Bronchial epithelial cell (primary cell): ENCODE results near the gene MAP3K5. TPM values are rescaled to one million over a fixed set of nuclear protein-coding genes. Genes with fewer than 3 reads are reported as not detected.
"Not testable (repeated sequence)": the region's sequence is repeated elsewhere in the genome, so short reads cannot be mapped to it uniquely, and the experiment has no call there.

Experiments used
- DNase-seq: peaks from one replicate; pipeline ENCODE4 v3.0.0-alpha.2; 2010; ENCODE audit warnings: low read depth
- FAIRE-seq: peaks from 2 replicates; lab custom pipeline; 2011; peaks lifted over from hg19 to GRCh38; lab: Jason Lieb, UNC
- H3K27me3 ChIP-seq: 2 replicates; pipeline ENCODE4 v1.5.1; 2011; ENCODE audit warnings: low read length; ENCODE audit not compliant: control insufficient read depth, insufficient read depth
- H3K36me3 ChIP-seq: 2 replicates; pipeline ENCODE4 v1.5.1; 2011; ENCODE audit warnings: low read length; ENCODE audit not compliant: control insufficient read depth, insufficient read depth
- H3K4me3 ChIP-seq: 2 replicates; pipeline ENCODE4 v1.5.1; 2011; ENCODE audit warnings: mild to moderate bottlenecking, low read depth, low read length, control low read depth
- total RNA-seq: library from RNA; depleted of rRNA; stranded (reverse); fragments of >200 nt; gene quantifications from 2 replicates; pipeline ENCODE4 v1.2.1, GENCODE V29; 2014
- TF ChIP-seq, protein P1 (sequence below): IDR thresholded peaks from 2 replicates; pipeline ENCODE4 v1.5.1; 2011; ENCODE audit warnings: mild to moderate bottlenecking, moderate library complexity, low read length, control low read depth, inconsistent platforms; ENCODE audit not compliant: insufficient read depth, severe bottlenecking

The MAP3K5 gene
- total RNA-seq, 1 donor from 2014 or later: 8.2 TPM

DNA sequence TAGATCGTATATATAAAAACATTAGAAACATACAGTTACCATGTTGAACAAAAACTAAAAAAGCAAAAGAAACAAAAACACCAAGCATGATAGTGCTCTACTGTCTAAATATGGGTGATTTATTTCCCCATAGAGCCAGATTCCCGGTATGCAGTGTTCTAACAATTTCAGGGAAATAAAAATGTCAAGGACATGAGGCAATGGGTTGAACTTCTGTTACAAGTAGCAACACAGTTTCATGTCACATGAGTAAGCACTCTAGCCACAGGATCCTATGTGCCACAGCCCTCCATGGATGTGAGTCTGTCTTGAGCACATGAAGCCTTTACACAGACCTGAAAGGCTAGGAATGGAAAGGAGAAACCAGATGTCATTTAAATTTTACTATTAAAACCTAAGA, 96.0 kb downstream of the MAP3K5 start:
- no peaks in the 10 kb centered on the region for H3K36me3 ChIP-seq
- TF ChIP-seq, protein P1, sequence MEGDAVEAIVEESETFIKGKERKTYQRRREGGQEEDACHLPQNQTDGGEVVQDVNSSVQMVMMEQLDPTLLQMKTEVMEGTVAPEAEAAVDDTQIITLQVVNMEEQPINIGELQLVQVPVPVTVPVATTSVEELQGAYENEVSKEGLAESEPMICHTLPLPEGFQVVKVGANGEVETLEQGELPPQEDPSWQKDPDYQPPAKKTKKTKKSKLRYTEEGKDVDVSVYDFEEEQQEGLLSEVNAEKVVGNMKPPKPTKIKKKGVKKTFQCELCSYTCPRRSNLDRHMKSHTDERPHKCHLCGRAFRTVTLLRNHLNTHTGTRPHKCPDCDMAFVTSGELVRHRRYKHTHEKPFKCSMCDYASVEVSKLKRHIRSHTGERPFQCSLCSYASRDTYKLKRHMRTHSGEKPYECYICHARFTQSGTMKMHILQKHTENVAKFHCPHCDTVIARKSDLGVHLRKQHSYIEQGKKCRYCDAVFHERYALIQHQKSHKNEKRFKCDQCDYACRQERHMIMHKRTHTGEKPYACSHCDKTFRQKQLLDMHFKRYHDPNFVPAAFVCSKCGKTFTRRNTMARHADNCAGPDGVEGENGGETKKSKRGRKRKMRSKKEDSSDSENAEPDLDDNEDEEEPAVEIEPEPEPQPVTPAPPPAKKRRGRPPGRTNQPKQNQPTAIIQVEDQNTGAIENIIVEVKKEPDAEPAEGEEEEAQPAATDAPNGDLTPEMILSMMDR: no peak
- no peaks in the 10 kb centered on the region for H3K27me3 ChIP-seq
- peak; percentile 86 for DNase-seq
- no peak overlapping the region for H3K4me3 ChIP-seq
- no peak for FAIRE-seq

DNA sequence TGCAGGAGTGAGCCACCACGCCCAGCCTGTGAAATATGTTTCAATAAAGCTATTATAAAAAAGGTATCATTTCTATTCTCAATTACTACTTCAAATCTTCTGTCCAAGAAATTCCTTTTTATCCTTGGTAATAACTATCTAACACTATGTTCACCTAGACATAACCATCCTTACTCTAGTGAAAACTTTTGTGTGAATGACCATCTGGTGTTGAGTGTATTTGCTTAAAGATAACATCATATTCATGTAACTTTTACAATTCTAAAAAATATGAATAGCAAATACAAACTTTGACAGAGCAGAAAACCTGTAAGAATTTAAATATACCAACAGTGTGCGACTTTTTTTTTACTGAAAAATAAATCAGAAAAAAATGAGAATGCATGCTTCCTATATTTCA, 96.9 kb downstream of the MAP3K5 start:
- Histone ChIP-seq H3K36me3 (no peaks in the 10 kb centered on the region), H3K4me3 (no peak overlapping the region), H3K27me3 (no peaks in the 10 kb centered on the region)
- DNase-seq (no peak), FAIRE-seq (no peak)
- TF ChIP-seq, protein P1: no peak

DNA sequence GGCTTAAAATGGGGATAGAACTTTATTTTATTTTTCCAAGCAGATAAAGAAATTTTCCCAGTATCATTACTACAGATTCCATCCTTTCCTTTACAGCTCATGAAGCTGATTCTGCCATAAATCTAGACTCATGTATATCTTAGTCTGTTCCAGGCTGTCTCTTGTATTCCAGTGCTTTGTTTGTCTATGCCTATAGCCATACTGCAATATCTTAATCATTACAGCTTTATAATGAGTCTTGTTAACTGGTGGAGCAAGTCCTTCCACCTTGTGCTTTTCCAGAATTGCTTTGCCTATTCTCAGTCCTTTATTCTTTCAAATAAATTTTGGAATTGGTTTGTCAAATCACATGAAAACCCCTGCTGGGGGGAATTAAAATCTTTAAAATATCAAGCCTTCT, 99.2 kb downstream of the MAP3K5 start:
- no peak for FAIRE-seq
- no peaks in the 10 kb centered on the region for H3K27me3 ChIP-seq
- H3K4me3 ChIP-seq: no peak overlapping the region
- TF ChIP-seq, protein P1: no peak
- no peaks in the 10 kb centered on the region for H3K36me3 ChIP-seq
- DNase-seq: peak; percentile 26

DNA sequence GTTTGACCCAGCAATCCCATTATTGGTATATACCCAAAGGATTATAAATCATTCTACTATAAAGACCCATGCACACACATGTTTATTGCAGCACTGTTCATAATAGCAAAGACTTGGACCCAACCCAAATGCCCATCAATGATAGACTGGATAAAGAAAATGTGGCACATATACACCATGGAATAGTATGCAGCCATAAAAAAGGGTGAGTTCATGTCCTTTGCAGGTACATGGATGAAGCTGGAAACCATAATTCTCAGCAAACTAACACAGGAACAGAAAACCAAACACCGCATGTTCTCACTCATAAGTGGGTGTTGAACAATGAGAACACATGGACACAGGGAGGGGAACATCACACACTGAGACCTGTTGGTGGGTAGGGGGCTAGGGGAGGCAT, 104.4 kb downstream of the MAP3K5 start:
- not testable (repeated sequence) for H3K36me3 ChIP-seq, H3K27me3 ChIP-seq, DNase-seq, H3K4me3 ChIP-seq, FAIRE-seq

- no peak overlapping the region for H3K4me3 ChIP-seq
- TF ChIP-seq, protein P1: no peak
- peak; percentile 98 for DNase-seq
- no peak for FAIRE-seq
- H3K36me3 ChIP-seq: no peaks in the 10 kb centered on the region
- H3K27me3 ChIP-seq: no peaks in the 10 kb centered on the region
Measured at GRCh38 chr6:136685540-136686108, 106.7 kb downstream of the MAP3K5 start.

- H3K36me3 ChIP-seq: no peaks in the 10 kb centered on the region
- no peaks in the 10 kb centered on the region for H3K27me3 ChIP-seq
- FAIRE-seq: no peak
- TF ChIP-seq, protein P1: no peak
- no peak overlapping the region for H3K4me3 ChIP-seq
- no peak for DNase-seq
Measured at GRCh38 chr6:136684466-136684865, 107.8 kb downstream of the MAP3K5 start.
